Right hindlimb (tissue), 1 donor: ENCODE data around the gene BEGAIN.

Experiments used
- DNase-seq: peaks from one replicate; pipeline ENCODE4 v3.0.0-alpha.2; 2018

BEGAIN gene

GRCh38 chr14:100587086-100587762, at the start of gene BEGAIN:
Gene BEGAIN, minus strand, starts transcription at chr14:100587417. Its CDS starts 127 bp downstream, at chr14:100587290.
- DNase-seq, result no peak

GRCh38 chr14:100636559-100636958, 49.3 kb upstream of the BEGAIN start:
- no peak for DNase-seq

- DNase-seq, result no peak
These were observed 46.8 kb upstream of the BEGAIN start for GRCh38 chr14:100634026-100634425.

GRCh38 chr14:100633406-100633805, 46.2 kb upstream of the BEGAIN start:
- no peak for DNase-seq

- no peak for DNase-seq
These were observed 42.5 kb upstream of the BEGAIN start for GRCh38 chr14:100629696-100630095.

- DNase-seq, result no peak
These were observed 41.9 kb upstream of the BEGAIN start for GRCh38 chr14:100629098-100629497.

- DNase-seq, result no peak
These were observed 41.0 kb upstream of the BEGAIN start for GRCh38 chr14:100628225-100628624.

- DNase-seq, result no peak
These were observed 39.4 kb upstream of the BEGAIN start for GRCh38 chr14:100626614-100627013.

- peak; percentile 14 for DNase-seq
These were observed 36.7 kb upstream of the BEGAIN start for GRCh38 chr14:100623961-100624360.

- no peak for DNase-seq
These were observed 36.3 kb upstream of the BEGAIN start for GRCh38 chr14:100623557-100623956.

GRCh38 chr14:100622708-100623485, 35.7 kb upstream of the BEGAIN start:
- DNase-seq, result peak; percentile 10

GRCh38 chr14:100622224-100622623, 35.0 kb upstream of the BEGAIN start:
- peak; percentile 24 for DNase-seq

- DNase-seq, result peak; percentile 22
These were observed 34.6 kb upstream of the BEGAIN start for GRCh38 chr14:100621806-100622205.

- peak; percentile 23 for DNase-seq
These were observed 33.3 kb upstream of the BEGAIN start for GRCh38 chr14:100620255-100621100.

- peak; percentile 14 for DNase-seq
These were observed 32.4 kb upstream of the BEGAIN start for GRCh38 chr14:100619396-100620254.

- DNase-seq, result peak; percentile 9
These were observed 31.6 kb upstream of the BEGAIN start for GRCh38 chr14:100618763-100619320.

GRCh38 chr14:100618318-100618693, 31.1 kb upstream of the BEGAIN start:
- no peak for DNase-seq

- DNase-seq, result peak; percentile 77
These were observed 30.4 kb upstream of the BEGAIN start for GRCh38 chr14:100617410-100618317.

GRCh38 chr14:100616854-100617409, 29.7 kb upstream of the BEGAIN start:
- peak; percentile 10 for DNase-seq
